ENCODE data around the gene MLF1. TPM values are rescaled to one million over a fixed set of nuclear protein-coding genes. Genes with fewer than 3 reads are reported as not detected.

The MLF1 gene
- total RNA-seq, 1 donor from 2014 or later = 37.0 TPM

GRCh38 chr3:158531334-158531733 is 39.7 kb upstream of the MLF1 start:
- H3K79me2 ChIP-seq (ENCODE audit: low read depth) = no peaks in the 10 kb centered on the region
- H3K9me3 Mint-ChIP-seq = no peaks in the 10 kb centered on the region
- H3K27ac Mint-ChIP-seq = no peak overlapping the region
- H3F3A ChIP-seq (ENCODE audit: low read depth) = no peaks in the 10 kb centered on the region
- no peaks in the 10 kb centered on the region for H3K36me3 ChIP-seq
- no peaks in the 10 kb centered on the region for H3K27me3 ChIP-seq
- no peaks in the 10 kb centered on the region for H4K20me1 ChIP-seq (ENCODE audit: low read depth)
- no peaks in the 10 kb centered on the region for H3K4me1 Mint-ChIP-seq
- no peaks in the 10 kb centered on the region for H3K27me3 Mint-ChIP-seq (ENCODE audit: insufficient read depth, low read depth)
- no peaks in the 10 kb centered on the region for H3K9me3 ChIP-seq (ENCODE audit: low read depth)
- H3K4me3 ChIP-seq = no peak overlapping the region
- H3K36me3 Mint-ChIP-seq = no peaks in the 10 kb centered on the region
- no peak overlapping the region for H3K4me2 ChIP-seq
- TF ChIP-seq CTCF (IDR thresholded peaks at IDR 0.05) (no peak), EZH2phosphoT487 (IDR thresholded peaks at IDR 0.05) (no peak), EZH2 (IDR thresholded peaks at IDR 0.05) (no peak)
- no peak overlapping the region for H3K4me3 Mint-ChIP-seq
- H3K9ac ChIP-seq = no peak overlapping the region
- no peaks in the 10 kb centered on the region for H3K4me1 ChIP-seq
- no peak overlapping the region for H3K27ac ChIP-seq
- H2AFZ ChIP-seq (replicated peaks) = no peak overlapping the region
- DNase-seq (ENCODE audit: low spot score) = no peak

- Histone ChIP-seq H3K27me3 (no peaks in the 10 kb centered on the region), H3K4me3 (no peak overlapping the region), H2AFZ (replicated peaks) (no peak overlapping the region), H3F3A (ENCODE audit: low read depth) (no peaks in the 10 kb centered on the region), H3K27ac (no peak overlapping the region), H3K4me2 (no peak overlapping the region), H3K79me2 (ENCODE audit: low read depth) (no peaks in the 10 kb centered on the region), H4K20me1 (ENCODE audit: low read depth) (no peaks in the 10 kb centered on the region), H3K9ac (no peak overlapping the region), H3K36me3 (no peaks in the 10 kb centered on the region), H3K4me1 (no peaks in the 10 kb centered on the region), H3K9me3 (ENCODE audit: low read depth) (no peaks in the 10 kb centered on the region)
- TF ChIP-seq CTCF (IDR thresholded peaks at IDR 0.05) (peak; percentile 66), EZH2 (IDR thresholded peaks at IDR 0.05) (no peak), EZH2phosphoT487 (IDR thresholded peaks at IDR 0.05) (no peak)
- no peak overlapping the region for H3K4me3 Mint-ChIP-seq
- peak; percentile 36 for DNase-seq (ENCODE audit: low spot score)
- H3K4me1 Mint-ChIP-seq = no peaks in the 10 kb centered on the region
- no peaks in the 10 kb centered on the region for H3K9me3 Mint-ChIP-seq
- H3K27ac Mint-ChIP-seq = no peak overlapping the region
- H3K36me3 Mint-ChIP-seq = no peaks in the 10 kb centered on the region
- no peaks in the 10 kb centered on the region for H3K27me3 Mint-ChIP-seq (ENCODE audit: insufficient read depth, low read depth)
Measured at GRCh38 chr3:158532099-158532734, 38.8 kb upstream of the MLF1 start.

GRCh38 chr3:158535918-158536317 is 35.1 kb upstream of the MLF1 start:
- Histone ChIP-seq H3K36me3 (no peaks in the 10 kb centered on the region), H3K4me3 (no peak overlapping the region)

More at GRCh38 chr3:158535918-158536317, 35.1 kb upstream of the MLF1 start:
- Mint-ChIP-seq H3K9me3 (no peaks in the 10 kb centered on the region), H3K27ac (no peak overlapping the region), H3K4me3 (no peak overlapping the region), H3K36me3 (no peaks in the 10 kb centered on the region), H3K27me3 (ENCODE audit: insufficient read depth, low read depth) (no peaks in the 10 kb centered on the region), H3K4me1 (no peaks in the 10 kb centered on the region)
- Histone ChIP-seq H3K27ac (no peak overlapping the region), H3K4me2 (no peak overlapping the region), H3F3A (ENCODE audit: low read depth) (no peaks in the 10 kb centered on the region), H3K79me2 (ENCODE audit: low read depth) (no peaks in the 10 kb centered on the region), H2AFZ (replicated peaks) (no peak overlapping the region), H3K9ac (no peak overlapping the region), H3K27me3 (no peaks in the 10 kb centered on the region), H3K4me1 (no peaks in the 10 kb centered on the region), H3K9me3 (ENCODE audit: low read depth) (no peaks in the 10 kb centered on the region), H4K20me1 (ENCODE audit: low read depth) (no peaks in the 10 kb centered on the region)
- DNase-seq (ENCODE audit: low spot score) = no peak
- TF ChIP-seq CTCF (IDR thresholded peaks at IDR 0.05) (no peak), EZH2phosphoT487 (IDR thresholded peaks at IDR 0.05) (no peak), EZH2 (IDR thresholded peaks at IDR 0.05) (no peak)
